HG02759 (cell line): ENCODE results near the gene COG4.
"Not testable (repeated sequence)": the region's sequence is repeated elsewhere in the genome, so short reads cannot be mapped to it uniquely, and the experiment has no call there.

Source experiments
- ATAC-seq: cut with Tn5 transposase; IDR thresholded peaks from one replicate; pipeline ENCODE4 v1.9.1; 2021; ENCODE audit warnings: mild to moderate bottlenecking, moderate library complexity; ENCODE audit not compliant: unreplicated experiment

Gene COG4

DNA sequence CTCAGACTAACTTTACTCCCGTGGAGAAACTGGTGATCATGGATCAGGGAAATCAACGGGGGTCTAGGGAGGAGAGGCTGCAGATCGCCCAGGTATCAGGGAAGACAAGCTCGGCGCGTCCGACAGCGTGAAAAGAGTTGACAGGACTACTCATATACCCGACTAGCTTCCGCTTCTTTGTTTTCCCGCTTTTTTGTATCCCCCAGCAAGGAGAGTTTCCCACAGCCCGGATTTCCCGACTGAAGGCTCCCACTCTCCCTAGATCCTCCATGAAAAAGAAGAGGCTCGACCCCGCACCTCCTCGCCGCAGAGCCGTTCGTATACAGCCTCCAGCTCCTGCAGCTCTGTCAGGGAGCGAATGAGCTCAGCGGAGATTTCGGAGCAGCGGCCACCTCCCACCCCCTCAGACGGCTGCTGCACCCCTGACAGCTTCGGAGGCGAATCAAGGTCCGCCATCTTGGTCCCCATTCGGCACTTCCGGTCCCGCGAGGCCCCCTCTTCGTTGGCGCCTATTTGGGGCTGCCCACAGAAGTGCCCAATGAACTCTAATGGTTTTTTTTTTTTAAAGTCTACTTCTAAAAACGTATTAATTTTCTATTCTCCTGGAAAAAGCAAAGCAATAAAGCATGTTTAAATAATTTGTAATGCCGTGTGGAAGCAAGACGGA is at the start of gene COG4:
TSS of gene COG4 (minus strand) at position 479 of the 667 bp plus-strand sequence. CDS start at position 468, 11 bp downstream.
- ATAC-seq: peak; percentile 57

DNA sequence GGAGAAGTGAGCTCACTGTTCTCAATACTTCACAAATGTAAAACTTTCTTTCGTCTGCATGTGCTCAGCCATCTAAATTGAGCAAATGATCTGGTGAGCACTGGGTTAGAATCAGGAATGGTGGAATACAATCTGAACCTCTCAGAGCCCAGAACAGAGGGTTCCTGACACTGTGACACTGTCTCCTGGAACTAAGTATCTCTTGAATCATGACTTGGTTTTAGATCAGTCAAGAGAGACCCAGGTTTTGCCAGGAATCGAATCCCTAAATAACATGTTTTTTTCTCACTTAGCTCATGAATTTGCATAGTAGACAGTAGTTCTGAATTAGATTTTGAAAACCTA is 49.5 kb upstream of the COG4 start:
- no peak for ATAC-seq

DNA sequence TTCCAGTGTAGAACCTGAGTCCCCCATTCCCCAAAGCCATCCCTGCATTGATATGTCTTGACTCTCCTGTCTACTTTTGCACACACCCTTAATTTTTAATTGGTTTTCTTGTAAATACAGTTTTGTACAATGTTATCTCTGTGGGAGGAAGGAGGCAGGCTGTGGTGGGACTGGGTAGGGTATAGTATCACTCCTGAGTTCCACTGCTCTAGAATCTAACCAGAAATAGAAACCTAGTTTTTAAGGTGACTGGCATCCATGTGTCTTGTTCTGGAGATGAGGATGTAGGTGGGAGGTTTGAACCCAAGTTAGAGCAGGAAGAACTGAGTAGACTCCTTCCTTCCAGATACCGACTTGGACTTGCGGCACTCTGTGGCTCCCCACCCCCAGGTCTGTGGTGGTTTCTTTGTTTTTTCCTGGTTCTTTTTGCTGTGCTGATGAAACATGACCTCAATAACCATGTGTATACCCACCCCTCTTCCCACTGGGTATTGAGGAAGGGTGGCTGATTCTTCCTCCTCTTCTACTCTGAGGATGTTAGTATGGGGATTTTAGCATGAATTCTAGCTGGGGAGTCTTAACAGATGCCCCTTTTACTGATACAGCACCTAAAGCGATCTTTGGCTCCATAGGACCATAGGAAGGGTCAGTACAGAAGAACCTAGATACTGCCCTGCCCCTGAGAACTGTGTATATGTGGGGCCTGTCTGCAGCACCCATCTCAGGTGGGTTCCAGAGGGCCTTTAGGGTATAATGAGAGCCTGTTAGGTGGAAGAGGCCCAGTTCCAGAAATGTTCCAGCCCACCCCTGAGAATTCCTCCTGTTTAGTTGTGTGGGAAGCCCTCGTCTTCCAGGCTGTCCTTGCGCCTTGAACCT is 48.9 kb upstream of the COG4 start:
- no peak for ATAC-seq

DNA sequence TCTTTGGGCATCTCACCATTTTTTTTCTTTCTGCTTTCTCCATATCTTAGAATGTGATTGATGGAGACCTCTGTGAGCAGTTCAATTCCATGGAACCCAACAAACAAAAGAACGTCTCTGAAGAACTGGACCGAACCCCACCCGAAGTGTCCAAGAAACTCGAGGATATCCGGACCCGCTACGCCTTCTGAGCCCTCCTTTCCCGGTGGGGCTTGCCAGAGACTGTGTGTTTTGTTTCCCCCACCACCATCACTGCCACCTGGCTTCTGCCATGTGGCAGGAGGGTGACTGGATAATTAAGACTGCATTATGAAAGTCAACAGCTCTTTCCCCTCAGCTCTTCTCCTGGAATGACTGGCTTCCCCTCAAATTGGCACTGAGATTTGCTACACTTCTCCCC is 48.3 kb upstream of the COG4 start:
- no peak for ATAC-seq

GRCh38 chr16:70570967-70571570 is 47.7 kb upstream of the COG4 start:
- no peak for ATAC-seq

DNA sequence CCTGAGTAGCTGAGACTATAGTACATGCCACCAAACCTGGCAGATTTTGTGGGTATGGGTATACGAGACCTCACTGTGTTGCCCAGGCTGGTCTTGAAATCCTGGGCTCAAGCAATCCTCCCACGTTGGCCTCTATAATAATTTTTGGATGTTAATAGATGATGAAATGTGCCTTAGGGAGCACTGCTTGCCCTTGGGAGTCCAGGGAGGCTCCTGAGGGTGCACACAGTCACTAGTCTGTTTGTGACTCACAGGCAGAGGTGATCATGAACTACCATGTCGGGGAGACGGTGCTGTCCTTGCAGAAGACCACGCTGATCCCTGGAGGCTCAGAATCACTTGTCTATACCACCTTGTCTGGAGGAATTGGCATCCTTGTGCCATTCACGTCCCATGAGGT is 46.4 kb upstream of the COG4 start:
- no peak for ATAC-seq

GRCh38 chr16:70568601-70569237 is 45.4 kb upstream of the COG4 start:
- ATAC-seq: no peak

- ATAC-seq: no peak
Observed at GRCh38 chr16:70565053-70565452, 41.7 kb upstream of the COG4 start.

DNA sequence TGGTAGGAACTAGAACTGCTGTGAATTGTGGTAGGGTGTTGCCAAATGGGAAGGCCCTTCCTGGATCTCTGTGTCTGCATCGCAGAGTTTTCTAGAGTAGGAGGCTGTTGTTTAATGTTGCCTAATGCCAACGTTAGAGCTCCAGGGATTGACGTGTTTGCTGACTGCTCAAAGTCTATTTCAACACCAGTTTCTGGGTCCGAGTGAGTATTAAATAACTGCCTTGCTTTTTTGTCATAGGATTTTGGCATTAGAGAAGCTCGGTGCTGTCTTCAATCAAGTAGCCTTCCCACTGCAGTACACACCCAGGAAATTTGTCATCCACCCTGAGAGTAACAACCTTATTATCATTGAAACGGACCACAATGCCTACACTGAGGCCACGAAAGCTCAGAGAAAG is 40.3 kb upstream of the COG4 start:
- ATAC-seq: no peak

- no peak for ATAC-seq
Observed at GRCh38 chr16:70561623-70562022, 38.3 kb upstream of the COG4 start.

- no peak for ATAC-seq
Observed at GRCh38 chr16:70556063-70556462, 32.7 kb upstream of the COG4 start.

DNA sequence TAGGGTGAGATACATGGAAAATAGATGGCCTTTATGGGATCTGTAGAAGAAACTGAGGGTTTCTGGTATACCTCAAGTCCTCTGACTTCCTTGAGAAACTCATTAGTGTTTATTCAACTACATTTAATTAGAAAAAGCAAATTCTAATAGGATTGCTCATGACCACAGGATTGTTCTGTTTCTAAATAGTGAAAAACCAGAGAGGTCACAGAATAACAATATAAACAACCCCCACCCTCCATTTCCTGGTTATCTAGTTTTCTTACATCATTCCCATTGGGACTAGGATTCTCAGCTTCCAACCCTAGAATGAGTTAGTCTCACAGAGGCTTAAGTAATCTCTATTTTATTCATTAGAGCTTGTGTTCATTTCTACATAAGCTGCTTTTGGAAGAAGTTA is 30.3 kb upstream of the COG4 start:
- no peak for ATAC-seq

DNA sequence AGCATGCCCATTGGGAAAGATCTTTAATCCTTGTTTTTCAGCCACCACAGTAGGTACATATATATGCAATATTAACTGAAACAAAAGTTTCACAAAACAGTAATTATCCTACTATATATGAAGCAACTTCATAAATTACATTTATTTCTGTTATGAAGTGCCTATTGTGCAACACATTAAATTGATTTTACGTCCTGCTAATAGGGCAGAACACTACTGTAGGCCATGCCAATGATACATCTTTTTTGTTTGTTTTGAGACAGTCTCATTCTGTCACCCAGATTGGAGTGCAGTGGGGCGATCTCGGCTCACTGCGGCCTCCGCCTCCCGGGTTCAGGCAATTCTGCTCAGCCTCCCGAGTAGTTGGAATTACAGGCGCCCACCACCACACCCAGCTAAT is 29.3 kb upstream of the COG4 start:
- ATAC-seq: no peak

- ATAC-seq: no peak
Observed at GRCh38 chr16:70551788-70552187, 28.4 kb upstream of the COG4 start.

GRCh38 chr16:70550082-70550481 is 26.7 kb upstream of the COG4 start:
- no peak for ATAC-seq

- ATAC-seq: no peak
Observed at GRCh38 chr16:70548936-70549335, 25.6 kb upstream of the COG4 start.

DNA sequence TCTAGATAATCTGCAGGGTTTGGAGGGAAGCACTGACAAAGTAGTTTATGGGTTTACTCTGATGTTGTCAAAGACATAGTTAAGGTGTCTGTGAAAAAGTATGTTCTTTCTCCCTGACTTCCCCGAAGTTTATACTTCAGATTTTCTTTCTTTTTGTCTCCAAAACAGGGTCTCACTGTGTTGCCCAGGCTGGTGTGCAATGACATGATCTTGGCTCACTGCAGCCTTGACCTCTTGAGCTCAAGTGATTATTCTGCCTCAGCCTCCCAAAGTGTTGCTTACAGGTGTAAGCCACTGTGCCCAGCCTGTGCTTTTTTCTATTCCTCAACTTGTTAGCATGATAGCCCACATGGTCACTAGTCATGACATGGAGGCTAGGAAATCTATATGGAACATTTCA is 21.2 kb upstream of the COG4 start:
- no peak for ATAC-seq

DNA sequence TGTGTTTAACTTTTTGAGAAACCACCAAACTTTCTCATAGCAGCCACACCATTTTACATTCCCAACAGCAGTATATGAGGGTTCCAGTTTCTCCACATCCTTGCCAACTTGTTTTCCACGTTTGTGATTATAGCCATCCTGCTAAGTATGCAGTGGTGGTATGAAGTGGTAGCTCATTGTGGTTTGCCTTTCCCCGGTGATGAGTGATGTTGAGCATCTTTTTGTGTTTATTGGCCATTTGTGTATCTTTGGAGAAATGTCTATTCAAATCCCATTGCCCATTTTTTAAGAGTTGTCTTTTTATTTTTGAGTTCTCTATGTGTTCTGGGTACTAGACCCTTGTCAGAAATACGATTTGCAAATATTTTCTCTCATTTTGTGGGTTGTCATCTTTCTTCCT is 17.6 kb upstream of the COG4 start:
- ATAC-seq: no peak

DNA sequence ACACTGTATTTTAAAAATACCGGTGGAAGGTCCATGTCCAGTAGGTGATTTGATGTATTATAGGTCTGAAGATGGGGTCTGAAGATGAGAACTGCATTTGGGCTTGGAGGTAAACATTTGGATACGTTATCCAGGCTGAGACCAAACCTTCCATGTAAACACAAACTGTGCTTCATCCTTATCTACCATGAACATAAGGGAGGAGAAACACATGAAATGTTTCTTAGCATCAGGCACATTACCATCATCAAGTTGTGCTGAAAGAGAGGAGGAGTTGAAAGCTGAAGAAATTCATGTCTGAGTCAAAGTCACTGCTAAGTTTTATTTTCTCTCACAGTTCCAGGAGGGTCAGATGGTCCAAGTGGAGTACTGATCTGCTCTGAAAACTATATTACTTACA is 11.6 kb upstream of the COG4 start:
- no peak for ATAC-seq

- ATAC-seq: not testable (repeated sequence)
Observed at GRCh38 chr16:70529954-70530353, 6.6 kb upstream of the COG4 start.

DNA sequence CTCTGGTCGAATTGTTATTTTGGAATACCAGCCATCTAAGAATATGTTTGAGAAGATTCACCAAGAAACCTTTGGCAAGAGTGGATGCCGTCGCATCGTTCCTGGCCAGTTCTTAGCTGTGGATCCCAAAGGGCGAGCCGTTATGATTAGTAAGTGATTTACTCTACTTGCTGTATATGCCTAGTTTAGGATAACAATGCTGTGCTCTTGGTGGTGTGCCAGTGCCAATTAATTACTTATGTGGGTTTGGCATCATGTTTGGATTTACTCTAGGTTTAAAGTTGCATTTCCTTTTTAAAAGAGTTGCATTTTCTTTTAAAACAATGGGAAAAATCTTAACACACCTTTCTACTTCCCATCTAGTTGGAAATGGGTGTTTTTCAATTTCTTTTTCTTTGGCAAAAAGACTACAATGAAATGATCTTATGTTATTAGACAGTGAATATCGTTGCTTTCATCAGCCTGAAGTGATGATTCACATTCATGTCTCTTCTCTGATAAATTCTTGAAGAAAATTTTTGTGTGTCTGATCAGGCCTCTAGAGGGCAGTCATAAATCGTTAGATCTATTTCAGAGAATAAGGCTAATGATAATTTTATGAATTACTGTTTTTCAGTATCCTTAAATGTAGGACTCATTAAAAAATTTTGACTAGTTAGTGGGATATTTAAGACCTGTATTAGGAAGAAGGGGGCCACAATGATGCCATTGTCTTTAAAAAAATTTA is 5.9 kb upstream of the COG4 start:
- ATAC-seq: no peak
